Measurements from ENCODE around the gene SCYL1. TPM values are rescaled to one million over a fixed set of nuclear protein-coding genes. Genes with fewer than 3 reads are reported as not detected.
A peak's percentile ranks its signal among the peaks of the same experiment; 100 is the strongest.

SCYL1 gene
- total RNA-seq, 1 donor: 125 TPM

DNA sequence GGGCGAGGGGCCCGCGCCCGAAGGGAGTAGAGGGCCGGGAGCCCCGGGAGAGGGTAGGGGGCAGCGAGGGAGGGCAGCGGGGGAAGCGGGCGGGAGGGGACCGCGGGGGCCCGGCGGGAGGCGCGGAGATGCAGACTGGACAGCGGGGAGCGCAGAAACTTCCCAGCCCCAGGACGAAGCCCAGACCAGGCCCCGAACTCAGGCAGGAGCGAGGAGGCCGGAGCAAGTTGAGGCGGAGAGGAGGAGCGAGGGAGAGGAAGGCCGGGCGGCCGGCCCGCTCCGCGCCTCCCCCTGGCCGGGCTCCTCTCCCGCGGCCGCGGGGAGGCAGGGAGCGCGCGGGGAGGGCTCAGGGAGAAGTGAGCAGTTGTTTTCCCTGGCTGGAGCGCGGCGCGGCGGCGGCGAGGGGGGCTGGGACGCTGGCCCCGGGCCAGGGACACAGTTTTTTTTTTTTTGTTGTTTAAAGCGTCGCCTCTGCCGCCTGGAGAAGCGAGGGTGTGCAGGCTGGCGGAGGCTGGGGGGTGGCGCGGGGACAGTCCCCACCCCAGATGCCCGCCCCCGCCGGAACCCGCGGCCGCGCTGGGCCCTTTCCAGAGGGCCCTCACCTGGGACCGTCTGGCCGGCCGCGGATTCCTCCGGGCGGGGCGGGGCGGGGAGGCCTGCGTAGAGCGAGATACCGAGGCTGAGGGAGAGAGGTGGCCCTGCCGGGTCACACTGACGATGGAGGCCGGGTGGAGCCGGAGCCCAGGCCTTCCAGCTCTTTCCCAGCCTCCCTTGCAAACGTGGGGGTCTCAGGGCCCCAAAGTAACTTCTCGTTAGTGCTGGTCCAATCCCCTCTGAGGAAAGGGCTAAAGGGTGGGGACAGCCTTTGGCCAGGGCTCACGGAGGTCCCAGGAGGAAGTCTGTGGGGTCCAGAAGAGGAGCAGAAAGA, 33.4 kb downstream of the SCYL1 start, which contains the start of gene LTBP3:
Gene LTBP3, minus strand, starts transcription at position 358 of the 928 bp plus-strand sequence. CDS start 400 bp downstream, outside the sequence.
- H3K4me3 ChIP-seq (ENCODE audit: low read depth, low read length): peak within 1 kb of the TSS; percentile 66

DNA sequence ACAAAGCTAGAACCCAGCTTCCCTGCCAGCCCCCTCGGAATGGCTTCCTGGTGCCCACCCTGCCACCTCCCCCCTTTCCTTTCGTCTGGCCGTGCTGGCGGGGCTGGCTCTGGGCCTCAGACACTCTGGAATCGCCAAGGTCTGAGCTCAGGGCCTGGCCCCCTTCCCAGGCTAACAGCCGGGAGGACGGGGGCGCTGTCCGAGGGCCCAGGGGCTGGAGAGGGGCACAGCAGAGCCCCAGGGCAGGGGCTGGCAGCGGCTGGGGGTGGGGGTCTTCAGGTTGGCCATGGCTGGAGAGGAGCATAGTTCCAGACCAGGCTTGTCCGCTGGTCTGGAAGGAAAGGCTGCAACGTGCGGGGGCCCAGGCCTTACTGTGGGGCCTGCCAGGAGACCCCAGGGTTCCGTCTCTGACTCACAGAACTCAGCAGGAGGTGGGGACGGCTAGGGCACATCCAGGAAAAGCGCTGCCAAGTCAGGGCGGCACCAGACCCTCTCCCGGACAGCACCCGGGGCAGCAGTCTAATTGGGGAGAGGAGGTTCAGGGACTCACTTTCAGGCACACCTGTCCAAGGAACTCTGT, 34.1 kb downstream of the SCYL1 start:
- peak overlapping the region; percentile 62 for H3K4me3 ChIP-seq (ENCODE audit: low read depth, low read length)
- DNase-seq (ENCODE audit: low read depth): peak; percentile 32
- TF ChIP-seq, protein P1, sequence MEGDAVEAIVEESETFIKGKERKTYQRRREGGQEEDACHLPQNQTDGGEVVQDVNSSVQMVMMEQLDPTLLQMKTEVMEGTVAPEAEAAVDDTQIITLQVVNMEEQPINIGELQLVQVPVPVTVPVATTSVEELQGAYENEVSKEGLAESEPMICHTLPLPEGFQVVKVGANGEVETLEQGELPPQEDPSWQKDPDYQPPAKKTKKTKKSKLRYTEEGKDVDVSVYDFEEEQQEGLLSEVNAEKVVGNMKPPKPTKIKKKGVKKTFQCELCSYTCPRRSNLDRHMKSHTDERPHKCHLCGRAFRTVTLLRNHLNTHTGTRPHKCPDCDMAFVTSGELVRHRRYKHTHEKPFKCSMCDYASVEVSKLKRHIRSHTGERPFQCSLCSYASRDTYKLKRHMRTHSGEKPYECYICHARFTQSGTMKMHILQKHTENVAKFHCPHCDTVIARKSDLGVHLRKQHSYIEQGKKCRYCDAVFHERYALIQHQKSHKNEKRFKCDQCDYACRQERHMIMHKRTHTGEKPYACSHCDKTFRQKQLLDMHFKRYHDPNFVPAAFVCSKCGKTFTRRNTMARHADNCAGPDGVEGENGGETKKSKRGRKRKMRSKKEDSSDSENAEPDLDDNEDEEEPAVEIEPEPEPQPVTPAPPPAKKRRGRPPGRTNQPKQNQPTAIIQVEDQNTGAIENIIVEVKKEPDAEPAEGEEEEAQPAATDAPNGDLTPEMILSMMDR (IDR thresholded peaks at IDR 0.05; ENCODE audit: insufficient read depth, low read depth, low read length): no peak

More for the DNA sequence above, 33.4 kb downstream of the SCYL1 start, which contains the start of gene LTBP3:
- TF ChIP-seq, protein P1 (IDR thresholded peaks at IDR 0.05; ENCODE audit: insufficient read depth, low read depth, low read length): no peak
- peak; percentile 76 for DNase-seq (ENCODE audit: low read depth)

DNA sequence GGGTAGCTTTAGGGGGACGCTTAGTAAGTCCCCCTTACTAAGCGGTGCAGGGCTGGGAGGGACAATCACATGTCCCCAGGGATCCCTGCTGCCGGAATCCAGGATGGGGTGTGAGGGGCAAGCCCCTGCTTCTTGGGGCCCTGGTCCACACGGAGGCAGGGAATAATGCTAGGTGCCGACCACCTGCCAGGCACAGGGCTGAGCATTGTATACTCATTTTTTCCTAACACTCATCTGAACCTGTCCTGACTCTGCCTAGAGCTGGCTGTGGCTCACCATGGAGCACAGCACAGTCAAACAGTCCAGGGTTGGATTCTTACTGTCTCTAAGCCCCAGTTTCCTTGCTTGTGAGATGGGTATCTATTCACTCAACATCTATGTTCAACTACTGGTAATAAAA, 34.7 kb downstream of the SCYL1 start:
- TF ChIP-seq, protein P1 (IDR thresholded peaks at IDR 0.05; ENCODE audit: insufficient read depth, low read depth, low read length): no peak
- H3K4me3 ChIP-seq (ENCODE audit: low read depth, low read length): no peak overlapping the region
- no peak for DNase-seq (ENCODE audit: low read depth)

DNA sequence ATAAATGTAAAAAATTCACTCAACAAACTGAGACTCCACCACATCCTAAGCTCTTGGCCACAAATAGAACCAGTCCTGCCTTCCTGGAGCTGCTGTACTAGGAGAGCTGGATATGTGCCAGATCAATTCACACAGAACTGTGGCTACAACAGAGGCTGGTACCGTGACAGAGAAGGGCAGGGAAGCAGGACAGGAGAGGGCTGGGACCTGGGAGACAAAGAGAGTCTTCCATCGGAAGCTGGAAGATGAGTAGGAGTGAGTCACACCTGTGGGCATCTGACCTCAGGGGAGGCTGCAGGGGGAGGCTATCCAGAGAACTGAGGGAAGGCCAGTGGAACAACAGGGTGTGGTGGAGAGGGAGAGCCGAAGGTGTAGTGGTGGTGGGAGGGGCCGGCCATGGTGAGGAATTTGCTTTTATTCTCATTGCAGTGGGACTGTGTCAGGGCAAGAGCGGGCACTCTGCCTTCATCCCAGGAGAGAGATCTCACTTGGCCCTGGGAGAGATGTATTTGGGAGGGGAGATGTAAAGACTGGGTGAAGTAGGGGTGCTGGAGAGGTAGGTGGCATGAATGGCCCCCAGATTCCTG, 35.2 kb downstream of the SCYL1 start:
- no peak overlapping the region for H3K4me3 ChIP-seq (ENCODE audit: low read depth, low read length)
- TF ChIP-seq, protein P1 (IDR thresholded peaks at IDR 0.05; ENCODE audit: insufficient read depth, low read depth, low read length): no peak
- peak; percentile 23 for DNase-seq (ENCODE audit: low read depth)

DNA sequence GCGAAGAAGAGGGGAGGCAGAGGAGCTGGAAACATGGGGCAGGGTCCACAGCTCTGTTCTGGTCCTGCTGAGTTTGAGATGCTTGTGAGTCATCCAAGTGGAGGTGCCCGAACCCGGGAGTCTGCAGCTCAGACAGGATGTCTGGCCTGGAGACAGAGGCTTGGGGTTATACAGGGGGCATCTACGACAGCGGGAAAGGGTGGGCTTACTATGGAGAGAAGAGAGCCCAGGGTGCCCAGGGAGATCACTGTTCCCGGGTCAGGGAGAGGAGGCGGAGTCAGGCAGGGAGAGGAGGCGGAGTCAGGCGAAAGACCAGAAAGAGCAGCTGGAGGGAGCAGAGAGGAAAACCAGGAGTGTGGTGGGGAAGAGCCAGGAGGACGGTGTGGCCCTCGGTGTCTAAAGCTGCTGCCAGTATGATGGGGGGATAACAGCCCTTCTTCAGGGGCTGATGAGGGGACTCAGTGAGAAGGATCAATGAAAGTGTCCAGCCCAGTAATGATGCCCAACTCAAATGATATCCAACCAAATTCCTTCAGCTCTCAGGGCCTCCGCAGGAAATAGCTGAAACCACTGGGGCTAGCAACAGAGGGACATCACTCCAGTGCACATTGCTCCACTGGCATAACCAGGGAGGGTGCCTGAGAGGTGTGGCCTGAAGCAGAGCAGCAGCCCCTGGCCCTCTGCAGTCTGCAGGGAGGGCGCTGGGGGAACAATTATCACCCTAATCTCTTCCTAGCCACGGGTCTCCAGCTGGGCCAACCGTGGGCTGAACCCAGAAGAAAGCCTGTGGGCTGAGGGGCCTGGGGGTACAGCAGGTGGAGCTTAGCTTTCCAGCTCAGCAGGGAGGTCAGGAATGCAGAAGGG, 35.9 kb downstream of the SCYL1 start:
- TF ChIP-seq, protein P1 (IDR thresholded peaks at IDR 0.05; ENCODE audit: insufficient read depth, low read depth, low read length): no peak
- DNase-seq (ENCODE audit: low read depth): peak; percentile 73
- no peak overlapping the region for H3K4me3 ChIP-seq (ENCODE audit: low read depth, low read length)

DNA sequence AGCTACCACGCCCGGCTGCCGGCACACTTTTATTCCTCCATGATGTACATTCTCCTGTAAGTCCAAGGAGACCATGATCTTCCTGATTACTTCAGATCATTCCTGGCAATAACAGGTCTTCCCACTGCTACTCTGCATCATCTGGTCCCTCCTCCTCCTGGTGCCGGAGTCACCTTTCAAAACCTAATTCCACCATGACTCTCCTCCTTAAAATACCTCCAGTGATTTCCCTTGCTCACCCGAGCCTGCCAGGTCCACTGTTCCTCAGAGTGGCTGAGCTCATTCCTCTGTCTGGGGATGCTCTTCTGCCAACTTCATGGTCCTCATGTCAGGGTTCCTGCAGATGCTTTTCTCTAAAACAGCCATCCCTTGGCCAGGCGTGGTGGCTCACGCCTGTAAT, 37.1 kb downstream of the SCYL1 start:
- TF ChIP-seq, protein P1 (IDR thresholded peaks at IDR 0.05; ENCODE audit: insufficient read depth, low read depth, low read length): no peak
- no peak for DNase-seq (ENCODE audit: low read depth)
- no peak overlapping the region for H3K4me3 ChIP-seq (ENCODE audit: low read depth, low read length)

Data from fibroblast of villous mesenchyme (primary cell).